ENCODE data around the gene MYO3B. TPM values are rescaled to one million over a fixed set of nuclear protein-coding genes. Genes with fewer than 3 reads are reported as not detected.
"Not testable (repeated sequence)": the region's sequence is repeated elsewhere in the genome, so short reads cannot be mapped to it uniquely, and the experiment has no call there.

The MYO3B gene
- total RNA-seq, 1 donor from 2014 or later, result 1.5 TPM

DNA sequence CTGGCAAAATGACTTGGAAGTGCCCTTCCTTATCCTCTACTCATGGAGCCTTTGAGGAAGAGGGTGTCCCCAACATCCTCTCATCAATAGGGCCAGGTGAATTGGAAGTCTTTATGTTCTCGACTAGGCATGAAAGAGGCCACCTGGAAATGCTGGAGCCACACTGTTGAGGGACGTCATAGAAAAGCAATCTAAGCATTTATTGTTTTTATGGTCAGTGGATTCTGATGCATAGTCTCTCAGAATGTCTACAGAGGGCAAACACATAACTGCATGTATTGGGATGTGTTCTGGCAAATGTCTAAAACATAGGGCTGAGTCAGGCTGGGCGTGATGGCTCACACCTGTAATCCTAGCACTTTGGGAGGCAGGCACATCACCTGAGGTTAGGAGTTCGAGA lies 290.6 kb downstream of the MYO3B start:
- H3K4me3 Mint-ChIP-seq, result no peak overlapping the region
- H3K9me3 Mint-ChIP-seq, result no peaks in the 10 kb centered on the region
- H3K27ac Mint-ChIP-seq, result no peak overlapping the region
- no peak for DNase-seq
- H3K27me3 Mint-ChIP-seq, result no peaks in the 10 kb centered on the region
- intact Hi-C loops (cut with micrococcal nuclease), result no loop called here
- no peaks in the 10 kb centered on the region for H3K36me3 Mint-ChIP-seq (ENCODE audit: low read depth)
- no peaks in the 10 kb centered on the region for H3K4me1 Mint-ChIP-seq

DNA sequence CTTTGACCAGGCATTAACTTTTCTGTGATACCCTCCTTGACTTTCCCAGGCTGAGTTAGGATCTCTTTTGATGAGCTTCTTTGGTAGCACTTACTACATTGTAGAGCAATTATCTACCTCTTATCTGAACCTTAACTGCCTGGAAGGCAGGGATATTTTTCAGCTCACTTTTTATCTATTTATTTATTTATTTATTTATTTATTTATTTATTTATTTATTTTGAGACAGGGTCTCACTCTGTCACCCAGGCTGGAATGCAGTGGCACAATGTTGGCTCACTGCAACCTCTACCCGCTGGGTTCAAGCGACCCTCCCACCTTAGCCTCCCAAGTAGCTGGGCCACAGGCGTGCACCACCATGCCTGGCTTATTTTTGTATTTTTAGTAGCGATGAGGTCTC lies 294.6 kb downstream of the MYO3B start:
- intact Hi-C loops (cut with micrococcal nuclease); H3K36me3 Mint-ChIP-seq (ENCODE audit: low read depth); H3K27me3 Mint-ChIP-seq; H3K9me3 Mint-ChIP-seq; DNase-seq; H3K4me1 Mint-ChIP-seq; H3K27ac Mint-ChIP-seq; H3K4me3 Mint-ChIP-seq: not testable (repeated sequence)

DNA sequence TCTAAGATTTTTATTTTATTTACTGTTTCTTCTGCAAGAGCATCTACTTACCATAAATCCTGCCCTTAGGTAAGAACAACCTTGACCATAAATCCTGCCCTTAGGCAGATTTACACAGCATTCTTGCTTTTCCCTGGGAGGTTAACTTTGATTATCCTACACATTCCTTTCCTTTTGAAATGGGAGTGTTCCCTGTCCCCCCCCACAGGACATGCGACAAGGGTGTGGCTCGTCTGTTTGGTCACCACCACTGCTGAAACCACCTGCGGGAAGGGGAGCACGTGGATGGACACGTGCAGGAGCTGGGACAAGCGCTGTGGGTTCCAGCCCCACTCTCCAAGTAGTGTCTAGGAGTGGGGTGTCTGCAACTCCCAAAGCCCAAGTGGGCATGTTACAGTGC lies 297.9 kb downstream of the MYO3B start:
- no peaks in the 10 kb centered on the region for H3K27me3 Mint-ChIP-seq
- H3K4me1 Mint-ChIP-seq, result no peaks in the 10 kb centered on the region
- intact Hi-C loops (cut with micrococcal nuclease), result no loop called here
- DNase-seq, result no peak
- H3K27ac Mint-ChIP-seq, result no peak overlapping the region
- no peak overlapping the region for H3K4me3 Mint-ChIP-seq
- H3K36me3 Mint-ChIP-seq (ENCODE audit: low read depth), result no peaks in the 10 kb centered on the region
- H3K9me3 Mint-ChIP-seq, result no peaks in the 10 kb centered on the region

DNA sequence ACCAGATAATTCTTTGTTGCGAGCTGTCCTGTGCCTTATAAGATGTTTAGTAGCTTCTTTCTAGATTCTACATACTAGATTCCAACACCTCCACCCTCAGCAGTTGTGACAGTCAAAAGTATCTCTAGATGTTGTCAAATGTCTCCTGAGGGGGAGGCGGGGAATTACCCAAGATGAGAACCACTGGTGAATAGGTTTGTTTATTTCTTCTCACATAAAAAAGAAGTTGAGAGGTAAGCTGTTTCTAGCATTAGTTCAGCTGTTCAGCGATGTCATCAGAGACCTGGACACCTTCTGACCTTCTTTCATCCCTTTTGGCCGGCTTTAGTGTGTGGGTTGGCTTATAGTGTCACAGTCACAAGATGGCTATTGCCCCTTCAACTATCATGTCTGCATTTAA lies 299.7 kb downstream of the MYO3B start:
- H3K4me1 Mint-ChIP-seq, result no peaks in the 10 kb centered on the region
- H3K27me3 Mint-ChIP-seq, result peaks cover 3% of the 10 kb centered on the region
- no peaks in the 10 kb centered on the region for H3K9me3 Mint-ChIP-seq
- H3K27ac Mint-ChIP-seq, result no peak overlapping the region
- DNase-seq, result no peak
- intact Hi-C loops (cut with micrococcal nuclease), result no loop called here
- no peak overlapping the region for H3K4me3 Mint-ChIP-seq
- no peaks in the 10 kb centered on the region for H3K36me3 Mint-ChIP-seq (ENCODE audit: low read depth)

DNA sequence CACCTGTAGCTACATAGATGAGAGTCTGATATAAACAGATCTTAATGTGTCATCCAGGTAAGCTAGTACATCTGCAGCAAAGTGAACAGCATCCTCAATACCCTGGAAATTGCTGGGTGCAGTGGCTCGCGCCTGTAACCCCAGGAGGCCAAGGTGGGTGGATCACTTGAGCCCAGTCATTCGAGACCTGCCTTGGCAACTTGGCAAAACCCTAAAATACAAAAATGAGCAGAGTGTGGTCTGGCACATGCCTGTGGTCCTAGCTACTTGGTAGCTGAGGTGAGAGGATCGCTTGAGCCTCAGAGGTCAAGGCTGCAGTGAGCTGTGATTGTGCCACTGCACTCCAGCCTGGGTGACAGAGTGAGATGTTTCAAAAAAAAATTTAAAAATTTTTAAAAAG lies 303.3 kb downstream of the MYO3B start:
- H3K4me1 Mint-ChIP-seq, result no peaks in the 10 kb centered on the region

DNA sequence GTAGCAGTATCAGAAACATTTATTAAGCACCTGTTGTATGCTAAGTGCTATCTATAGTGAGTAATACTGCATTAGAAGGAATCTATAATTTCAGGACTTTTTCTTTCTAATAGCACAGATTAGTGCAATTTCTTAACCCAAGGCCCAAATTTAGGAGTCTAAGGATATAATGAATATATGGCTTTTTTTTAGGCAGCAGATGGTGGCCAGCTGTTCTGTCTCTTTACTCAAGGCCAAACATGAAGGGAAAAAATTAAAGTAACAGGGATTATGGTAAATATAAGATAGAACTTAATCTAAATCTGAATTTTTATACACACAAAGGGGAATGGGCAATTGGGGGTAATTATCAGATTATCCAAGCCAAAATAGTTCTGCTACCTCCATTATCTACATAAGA lies 306.6 kb downstream of the MYO3B start:
- Mint-ChIP-seq H3K9me3 (no peaks in the 10 kb centered on the region), H3K4me1 (no peaks in the 10 kb centered on the region), H3K36me3 (ENCODE audit: low read depth) (no peaks in the 10 kb centered on the region), H3K27ac (no peak overlapping the region), H3K27me3 (peaks cover 12% of the 10 kb centered on the region), H3K4me3 (no peak overlapping the region)
- no peak for DNase-seq
- intact Hi-C loops (cut with micrococcal nuclease), result no loop called here

More for the DNA sequence above, 303.3 kb downstream of the MYO3B start:
- intact Hi-C loops (cut with micrococcal nuclease), result no loop called here
- Mint-ChIP-seq H3K27ac (no peak overlapping the region), H3K9me3 (no peaks in the 10 kb centered on the region), H3K4me3 (no peak overlapping the region), H3K27me3 (peaks cover 6% of the 10 kb centered on the region), H3K36me3 (ENCODE audit: low read depth) (no peaks in the 10 kb centered on the region)
- no peak for DNase-seq

DNA sequence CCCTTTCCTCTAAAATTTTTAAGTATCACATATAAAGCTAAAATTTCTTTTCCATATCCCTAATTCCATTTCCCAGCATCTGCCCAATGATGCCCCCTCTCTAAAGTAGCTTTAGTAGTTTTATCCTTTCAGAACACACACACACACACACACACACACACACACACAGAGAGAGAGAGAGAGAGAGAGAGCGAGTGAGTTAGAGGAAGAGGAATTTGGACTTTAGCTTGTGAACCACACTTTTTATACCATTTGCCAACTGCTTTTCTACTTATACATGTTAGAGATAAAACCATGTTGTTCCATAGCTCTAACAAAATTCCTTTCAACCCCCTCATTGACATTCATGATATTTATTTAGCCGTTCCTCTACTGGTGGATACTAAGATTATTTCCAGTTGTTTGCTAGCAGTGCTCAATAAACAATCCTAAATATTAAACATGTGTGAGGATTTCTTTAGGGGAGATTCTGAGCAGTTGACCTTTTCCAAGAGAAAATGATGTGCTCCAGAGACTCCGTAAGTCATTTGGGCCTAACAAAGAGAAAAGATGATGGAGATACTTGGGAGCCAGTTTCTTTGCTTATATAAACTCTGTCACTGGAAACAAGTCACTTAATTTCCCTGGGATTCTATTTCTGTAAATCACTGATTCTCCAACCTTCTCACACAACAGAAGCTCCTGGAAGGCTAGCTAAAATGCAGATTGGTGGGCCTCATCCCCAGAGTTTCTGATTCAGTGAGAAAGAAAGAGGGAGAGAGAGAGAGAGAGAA lies 307.5 kb downstream of the MYO3B start:
- Mint-ChIP-seq H3K36me3 (ENCODE audit: low read depth) (no peaks in the 10 kb centered on the region), H3K27ac (no peak overlapping the region), H3K4me1 (no peaks in the 10 kb centered on the region), H3K27me3 (peaks cover 12% of the 10 kb centered on the region), H3K4me3 (no peak overlapping the region), H3K9me3 (no peaks in the 10 kb centered on the region)
- intact Hi-C loops (cut with micrococcal nuclease), result no loop called here
- DNase-seq, result no peak

DNA sequence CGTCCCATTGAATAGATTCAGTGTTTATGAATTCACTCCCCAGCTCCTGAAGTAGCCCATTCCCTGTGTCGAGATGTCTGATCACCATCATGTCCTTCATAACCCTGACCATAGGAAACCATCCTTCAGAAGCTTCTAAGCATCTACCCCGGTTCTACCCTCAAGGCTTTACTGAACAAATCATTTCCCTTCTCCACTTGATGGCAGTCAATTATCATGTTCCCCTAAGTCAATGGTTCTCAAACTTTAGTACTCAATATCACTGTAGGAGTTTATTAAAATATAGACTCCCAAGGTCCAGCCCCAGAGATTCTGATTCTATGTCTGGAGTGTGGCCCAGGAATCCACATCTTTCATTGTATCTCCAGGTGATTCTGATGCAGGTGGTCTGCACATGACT lies 308.8 kb downstream of the MYO3B start:
- Mint-ChIP-seq H3K36me3 (ENCODE audit: low read depth) (no peaks in the 10 kb centered on the region), H3K4me3 (no peak overlapping the region), H3K27ac (no peak overlapping the region), H3K27me3 (peaks cover 15% of the 10 kb centered on the region), H3K4me1 (no peaks in the 10 kb centered on the region), H3K9me3 (no peaks in the 10 kb centered on the region)
- no peak for DNase-seq
- intact Hi-C loops (cut with micrococcal nuclease), result no loop called here

DNA sequence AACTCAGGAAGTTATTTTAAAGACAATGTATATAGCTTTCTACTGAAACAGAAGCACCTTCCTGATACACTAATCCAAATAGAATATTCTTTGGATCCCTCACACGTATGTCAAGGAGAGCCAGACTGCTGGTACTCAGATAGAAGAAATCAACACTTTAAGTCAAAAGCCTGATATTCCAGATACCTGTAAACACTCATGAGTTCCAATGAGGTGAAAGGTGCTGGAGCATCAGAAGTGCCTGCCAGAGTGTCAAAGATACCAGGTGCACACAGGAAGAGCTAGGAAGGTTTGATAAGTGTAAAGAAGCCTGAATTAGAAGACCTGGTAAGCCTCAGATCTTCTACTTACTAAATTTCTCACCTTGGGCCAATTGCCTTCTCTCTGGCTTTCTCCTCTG lies 310.9 kb downstream of the MYO3B start:
- no peaks in the 10 kb centered on the region for H3K9me3 Mint-ChIP-seq
- no peak for DNase-seq
- H3K4me3 Mint-ChIP-seq, result no peak overlapping the region
- no peaks in the 10 kb centered on the region for H3K4me1 Mint-ChIP-seq
- no peak overlapping the region for H3K27ac Mint-ChIP-seq
- peaks cover 18% of the 10 kb centered on the region for H3K27me3 Mint-ChIP-seq
- intact Hi-C loops (cut with micrococcal nuclease), result no loop called here
- H3K36me3 Mint-ChIP-seq (ENCODE audit: low read depth), result no peaks in the 10 kb centered on the region

DNA sequence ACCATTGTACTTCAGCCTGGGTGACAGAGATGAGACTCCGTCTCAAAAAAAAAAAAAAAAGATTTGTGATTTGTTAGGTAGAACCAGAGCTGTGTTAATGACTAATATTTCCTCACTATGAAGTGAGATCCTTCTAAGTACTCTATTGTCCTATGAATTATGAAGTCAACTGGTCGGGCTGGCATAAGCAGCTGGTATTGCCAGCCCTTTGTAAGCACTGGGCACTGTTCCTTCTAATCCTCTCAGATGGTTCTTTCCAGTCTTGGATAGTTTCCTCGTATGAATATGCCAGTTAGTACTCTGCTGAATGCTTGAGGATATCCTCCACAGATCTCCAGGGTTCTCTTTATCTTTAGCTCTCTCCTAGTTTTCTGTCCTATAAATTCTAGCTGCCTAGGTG lies 314.1 kb downstream of the MYO3B start:
- no peak overlapping the region for H3K4me3 Mint-ChIP-seq

DNA sequence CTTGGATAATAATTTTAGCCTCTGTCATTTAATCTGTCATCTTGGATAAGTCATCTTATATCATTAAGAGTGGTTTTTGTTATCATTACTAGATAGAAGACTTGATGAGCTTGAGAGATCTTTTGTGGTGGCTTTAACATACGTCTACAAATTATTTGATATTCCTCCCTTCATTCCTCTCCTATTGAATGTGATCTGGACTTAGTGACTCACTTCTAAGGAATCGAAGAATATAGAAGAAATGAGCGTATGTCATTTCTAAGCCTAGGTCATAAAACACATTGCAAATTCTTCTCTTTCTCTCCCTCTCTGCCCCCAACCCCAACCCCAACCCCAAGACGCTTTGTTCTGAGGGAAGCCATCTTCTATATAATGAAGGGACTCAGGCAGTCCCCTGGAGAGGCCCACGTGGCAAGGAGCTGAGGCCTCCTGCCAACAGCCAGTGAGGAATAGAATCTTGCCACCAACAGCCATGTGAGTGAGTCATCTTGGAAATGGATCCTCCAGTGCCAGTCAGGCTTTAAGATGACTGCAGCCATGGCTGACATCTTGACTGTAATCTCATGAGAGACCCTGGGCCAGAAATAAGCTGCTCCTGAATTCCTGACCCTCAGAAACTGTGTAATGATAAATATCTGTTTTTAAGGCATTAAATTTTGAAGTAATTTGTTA lies 315.6 kb downstream of the MYO3B start:
- no peaks in the 10 kb centered on the region for H3K36me3 Mint-ChIP-seq (ENCODE audit: low read depth)
- H3K9me3 Mint-ChIP-seq, result no peaks in the 10 kb centered on the region
- no peak overlapping the region for H3K27ac Mint-ChIP-seq
- DNase-seq, result no peak
- no peaks in the 10 kb centered on the region for H3K4me1 Mint-ChIP-seq
- no peak overlapping the region for H3K4me3 Mint-ChIP-seq
- intact Hi-C loops (cut with micrococcal nuclease), result no loop called here
- H3K27me3 Mint-ChIP-seq, result peaks cover 23% of the 10 kb centered on the region

More for the DNA sequence above, 314.1 kb downstream of the MYO3B start:
- no peaks in the 10 kb centered on the region for H3K9me3 Mint-ChIP-seq
- peaks cover 24% of the 10 kb centered on the region for H3K27me3 Mint-ChIP-seq
- H3K4me1 Mint-ChIP-seq, result no peaks in the 10 kb centered on the region
- no peak overlapping the region for H3K27ac Mint-ChIP-seq
- H3K36me3 Mint-ChIP-seq (ENCODE audit: low read depth), result no peaks in the 10 kb centered on the region
- intact Hi-C loops (cut with micrococcal nuclease), result no loop called here
- no peak for DNase-seq

DNA sequence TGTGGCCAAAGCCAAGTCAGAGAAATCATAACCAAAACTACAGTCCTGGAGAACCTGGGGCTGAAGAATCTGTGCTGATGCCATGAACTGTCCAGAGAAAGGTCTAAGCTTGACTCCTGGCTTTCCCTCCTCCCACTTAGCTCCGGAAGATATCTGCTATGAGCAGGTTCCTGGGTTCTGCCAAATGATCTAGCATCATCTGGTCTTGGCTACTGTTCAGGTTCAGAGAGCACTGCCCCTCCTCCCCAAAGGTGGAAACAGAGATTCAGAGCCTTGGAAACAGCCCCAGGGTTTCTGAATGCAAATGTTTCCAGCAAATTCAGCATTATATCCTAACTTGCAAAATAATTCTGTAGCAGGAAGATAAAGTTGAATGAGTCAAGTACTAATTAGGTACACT lies 317.9 kb downstream of the MYO3B start:
- no peak overlapping the region for H3K27ac Mint-ChIP-seq
- no peak for DNase-seq
- H3K9me3 Mint-ChIP-seq, result no peaks in the 10 kb centered on the region
- no peak overlapping the region for H3K4me3 Mint-ChIP-seq
- H3K36me3 Mint-ChIP-seq (ENCODE audit: low read depth), result no peaks in the 10 kb centered on the region
- H3K27me3 Mint-ChIP-seq, result peaks cover 26% of the 10 kb centered on the region
- H3K4me1 Mint-ChIP-seq, result no peaks in the 10 kb centered on the region
- intact Hi-C loops (cut with micrococcal nuclease), result no loop called here

DNA sequence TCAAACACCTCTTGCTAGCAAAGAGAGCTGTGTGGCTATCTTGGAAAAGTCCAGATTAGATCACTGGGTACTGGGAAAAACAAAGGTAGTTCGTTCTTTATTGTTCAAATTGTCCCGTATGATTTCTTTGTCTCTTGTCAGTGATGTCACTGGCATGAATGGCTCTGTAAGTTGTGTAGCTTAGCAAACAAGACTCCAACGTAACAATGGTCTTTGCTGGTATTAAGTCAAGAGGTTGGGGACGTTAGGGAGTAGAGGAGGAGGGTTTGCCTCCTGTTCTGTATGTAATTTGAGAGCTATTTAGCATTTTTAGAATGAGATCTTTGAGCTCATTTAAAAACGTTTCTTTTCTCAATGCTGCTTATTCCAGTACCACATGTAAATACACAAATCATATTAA lies 320.7 kb downstream of the MYO3B start:
- peaks cover 28% of the 10 kb centered on the region for H3K27me3 Mint-ChIP-seq
- no peaks in the 10 kb centered on the region for H3K4me1 Mint-ChIP-seq
- DNase-seq, result no peak
- no peaks in the 10 kb centered on the region for H3K9me3 Mint-ChIP-seq
- H3K36me3 Mint-ChIP-seq (ENCODE audit: low read depth), result no peaks in the 10 kb centered on the region
- H3K27ac Mint-ChIP-seq, result no peak overlapping the region
- intact Hi-C loops (cut with micrococcal nuclease), result no loop called here
- no peak overlapping the region for H3K4me3 Mint-ChIP-seq

DNA sequence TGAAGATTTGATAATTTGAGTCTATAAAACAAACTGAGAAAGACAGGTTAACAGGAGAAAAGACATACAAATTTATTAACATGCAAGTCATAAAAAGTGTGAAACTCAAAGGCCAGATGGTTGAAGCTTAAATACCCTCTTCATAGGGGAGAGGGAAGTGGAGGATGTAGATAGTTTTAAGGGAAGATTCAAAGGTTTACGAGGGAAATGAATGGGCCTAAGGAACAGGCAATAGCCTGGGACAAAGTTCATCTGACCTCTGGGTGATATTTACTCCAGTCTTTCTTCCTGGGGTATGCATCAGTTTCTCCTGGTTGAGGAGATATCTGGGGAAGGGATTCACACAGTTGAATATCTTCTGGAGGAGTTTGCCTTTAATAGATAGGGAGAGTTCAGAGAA lies 322.2 kb downstream of the MYO3B start:
- DNase-seq, result no peak
- no peak overlapping the region for H3K27ac Mint-ChIP-seq
- H3K36me3 Mint-ChIP-seq (ENCODE audit: low read depth), result no peaks in the 10 kb centered on the region
- H3K4me1 Mint-ChIP-seq, result no peaks in the 10 kb centered on the region
- no peaks in the 10 kb centered on the region for H3K9me3 Mint-ChIP-seq
- H3K4me3 Mint-ChIP-seq, result no peak overlapping the region
- peaks cover 27% of the 10 kb centered on the region for H3K27me3 Mint-ChIP-seq
- intact Hi-C loops (cut with micrococcal nuclease), result no loop called here

DNA sequence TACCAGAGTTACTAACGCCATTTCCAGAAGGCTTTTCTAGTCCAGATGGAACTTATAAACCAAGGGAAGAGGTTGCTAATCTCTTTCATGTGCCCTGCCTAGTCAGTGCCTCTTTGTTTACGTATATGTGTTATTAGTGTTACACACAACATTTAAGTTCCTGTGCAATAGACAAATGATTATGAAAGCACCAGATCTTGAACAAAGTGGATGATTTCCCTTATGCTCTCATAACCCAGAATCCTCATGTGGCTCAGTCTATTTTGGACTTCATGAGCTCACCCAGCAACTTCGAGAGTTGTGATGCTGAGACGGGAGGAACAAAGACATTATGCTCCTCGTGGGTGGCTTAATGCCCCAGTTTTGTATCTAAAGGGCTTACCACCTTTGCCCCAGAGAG lies 322.8 kb downstream of the MYO3B start:
- Mint-ChIP-seq H3K27me3 (peaks cover 22% of the 10 kb centered on the region), H3K36me3 (ENCODE audit: low read depth) (no peaks in the 10 kb centered on the region), H3K4me3 (no peak overlapping the region), H3K27ac (no peak overlapping the region), H3K4me1 (peaks cover 2% of the 10 kb centered on the region), H3K9me3 (no peaks in the 10 kb centered on the region)
- intact Hi-C loops (cut with micrococcal nuclease), result no loop called here
- no peak for DNase-seq
